Adrenal gland (tissue), 12 donors: Measurements from ENCODE around the gene LHFPL2. TPM values are rescaled to one million over a fixed set of nuclear protein-coding genes. Genes with fewer than 3 reads are reported as not detected.

Source experiments
- DNase-seq, 7 donors: peaks; one replicate each; pipeline ENCODE4 v3.0.0-alpha.2; 2019 to 2020
- H3K27ac ChIP-seq, 5 donors: fragments of 200-600 bp; sonication (generic) in 4 of 5; 1 replicate in 3 of 5; 2 replicates in 2 of 5; pipeline versions ENCODE4 v1.5.1 to v1.8.0; 2016 to 2020; ENCODE audit warnings: mild to moderate bottlenecking in 1 of 5
- H3K27me3 ChIP-seq: fragments of 200-600 bp; 2 replicates; pipeline ENCODE4 v1.8.0; 2021
- H3K36me3 ChIP-seq, 2 donors: fragments of 200-600 bp; replicated peaks in 1 of 2; 1 replicate in 1 of 2; 2 replicates in 1 of 2; pipeline versions ENCODE4 v1.5.1 to v1.8.0; 2018 to 2022
- H3K4me1 ChIP-seq, 2 donors: fragments of 200-600 bp; replicated peaks in 1 of 2; 1 replicate in 1 of 2; 2 replicates in 1 of 2; pipeline versions ENCODE4 v1.5.1 to v1.8.0; 2018 to 2021
- H3K4me3 ChIP-seq, 4 donors: fragments of 200-600 bp; sonication (generic) in 3 of 4; one replicate each; pipeline ENCODE4 v1.5.1; 2016 to 2018
- H3K9me3 ChIP-seq, 3 donors: fragments of 200-600 bp; sonication (generic) in 1 of 3; replicated peaks in 1 of 3; 1 replicate in 2 of 3; 2 replicates in 1 of 3; pipeline versions ENCODE4 v1.5.1 to v1.8.0; 2016 to 2021
- POLR2A ChIP-seq, 2 donors: fragments of 450-650 bp; IDR thresholded peaks; one replicate each; pipeline ENCODE4 v1.6.1; 2017; ENCODE audit warnings: antibody characterized with exemption in 2 of 2, mild to moderate bottlenecking in 2 of 2, moderate library complexity in 1 of 2
- WGBS, 4 donors: extraction: QIAGEN DNeasy Blood & Tissue Kit in 2 of 4; methylation state at CpG; one replicate each; pipeline versions ENCODE4 v1.1.5 to v1.1.7; 2013 to 2017; 5-methylcytosine and 5-hydroxymethylcytosine counted together
- intact Hi-C, 2 donors: fragments of 100-400 bp; cut with DNase I; formaldehyde crosslinking; loops; one replicate each; pipeline versions ENCODE4 v1.14.1 to v1.15.0; 2022 to 2023
- polyA plus RNA-seq, 3 donors: library from polyadenylated mRNA; stranded (reverse); fragments of 200-250 nt in 2 of 3; fragments of 350-450 nt in 1 of 3; fragmentation: Illumina TruSeq in 1 of 3; extraction: RNeasy Lipid Tissue Mini Kit (QIAGEN cat#74804) in 1 of 3; gene quantifications; one replicate each; pipeline ENCODE4 v1.2.3, GENCODE V29; 2013 to 2014
- total RNA-seq, 9 donors: library from RNA; depleted of rRNA in 4 of 9; stranded (reverse); fragments of >200 nt in 4 of 9; fragments of 120-200 nt in 1 of 9; fragmentation: NEBNext Ultra II Directional in 1 of 9; extraction: Animal tissue kit (Norgen Biotek cat#: 25700) in 1 of 9; gene quantifications; one replicate each; pipeline versions ENCODE4 v1.1.0 to v1.2.4, GENCODE V29; 2013 to 2023
- TF ChIP-seq, protein P1 (sequence below), 6 experiments: fragments of 450-650 bp in 4 of 6; fragments of 200-600 bp in 2 of 6; sonication (generic) in 1 of 6; IDR thresholded peaks; 1 replicate in 5 of 6; 2 replicates in 1 of 6; pipeline versions ENCODE4 v1.5.1 to v1.8.0; 2016 to 2021; ENCODE audit warnings: antibody characterized with exemption in 6 of 6, mild to moderate bottlenecking in 2 of 6, moderate library complexity in 1 of 6
- donor health status: healthy with polysubstance abuse.
- donor health status: Bipolar disorder and iron deficiency.
- donor health status: DM: yes; HTN: yes; CAD: no.
- donor health status: DM: no; HTN: no; CAD: no.
- donor health status: DM: no; HTN: no; CAD: no.
- donor health status: DM: yes; HTN: yes; CAD: no.

LHFPL2 gene
- total and polyA plus RNA-seq, 12 donors: 8.0 to 68.4 (median 44.9) TPM

DNA sequence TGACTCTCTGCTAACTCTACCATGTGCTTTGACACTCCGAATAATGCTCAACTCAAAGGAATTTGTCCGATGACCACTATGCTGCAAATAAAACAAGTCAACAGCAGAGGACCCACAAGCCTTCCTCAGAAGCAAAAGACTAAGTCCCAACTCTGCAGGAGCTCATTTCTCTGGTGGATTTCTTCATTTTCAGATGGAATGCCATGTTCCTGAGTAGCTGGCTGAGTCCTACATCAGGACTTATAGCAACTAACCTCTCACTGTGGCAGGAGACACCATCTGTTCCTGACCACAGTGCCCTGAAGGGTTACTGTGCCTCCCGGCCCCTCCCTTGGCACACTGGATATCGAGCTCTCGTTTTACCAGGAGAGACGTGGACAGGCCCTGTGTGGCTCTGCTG, 20.8 kb downstream of the LHFPL2 start:
- DNase-seq: no peak
- 90 to 95% (median 92%) methylated on average over 6 of the region's 6 CpGs for WGBS, 4 donors
- TF ChIP-seq, protein P1, sequence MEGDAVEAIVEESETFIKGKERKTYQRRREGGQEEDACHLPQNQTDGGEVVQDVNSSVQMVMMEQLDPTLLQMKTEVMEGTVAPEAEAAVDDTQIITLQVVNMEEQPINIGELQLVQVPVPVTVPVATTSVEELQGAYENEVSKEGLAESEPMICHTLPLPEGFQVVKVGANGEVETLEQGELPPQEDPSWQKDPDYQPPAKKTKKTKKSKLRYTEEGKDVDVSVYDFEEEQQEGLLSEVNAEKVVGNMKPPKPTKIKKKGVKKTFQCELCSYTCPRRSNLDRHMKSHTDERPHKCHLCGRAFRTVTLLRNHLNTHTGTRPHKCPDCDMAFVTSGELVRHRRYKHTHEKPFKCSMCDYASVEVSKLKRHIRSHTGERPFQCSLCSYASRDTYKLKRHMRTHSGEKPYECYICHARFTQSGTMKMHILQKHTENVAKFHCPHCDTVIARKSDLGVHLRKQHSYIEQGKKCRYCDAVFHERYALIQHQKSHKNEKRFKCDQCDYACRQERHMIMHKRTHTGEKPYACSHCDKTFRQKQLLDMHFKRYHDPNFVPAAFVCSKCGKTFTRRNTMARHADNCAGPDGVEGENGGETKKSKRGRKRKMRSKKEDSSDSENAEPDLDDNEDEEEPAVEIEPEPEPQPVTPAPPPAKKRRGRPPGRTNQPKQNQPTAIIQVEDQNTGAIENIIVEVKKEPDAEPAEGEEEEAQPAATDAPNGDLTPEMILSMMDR (IDR thresholded peaks at IDR 0.05): no peak
- TF ChIP-seq POLR2A (IDR thresholded peaks at IDR 0.05): no peak
- intact Hi-C loops: no loop called here
- Histone ChIP-seq H3K4me3 (no peak overlapping the region), H3K27ac (no peak overlapping the region), H3K36me3 (peaks cover 0 to 21% of the 10 kb centered on the region in 2 donors), H3K9me3 (no peaks in the 10 kb centered on the region), H3K4me1 (peaks cover 13 to 25% of the 10 kb centered on the region in 2 donors), H3K27me3 (no peaks in the 10 kb centered on the region)

GRCh38 chr5:78627175-78627574, 21.4 kb downstream of the LHFPL2 start:
- TF ChIP-seq POLR2A (IDR thresholded peaks at IDR 0.05): no peak
- TF ChIP-seq, protein P1 (IDR thresholded peaks at IDR 0.05): peak in 5 of 6 experiments; percentile 8 to 50 (median 47)
- H3K27ac ChIP-seq: no peak overlapping the region
- peaks cover 0 to 21% of the 10 kb centered on the region in 2 donors for H3K36me3 ChIP-seq
- no peak overlapping the region for H3K4me3 ChIP-seq
- intact Hi-C loops: no loop called here
- no peaks in the 10 kb centered on the region for H3K9me3 ChIP-seq
- WGBS, 4 donors: 81 to 91% (median 88%) methylated on average over 3 of the region's 3 CpGs
- peak in 4 of 7 donors; percentile 33 to 40 (median 37) for DNase-seq
- H3K27me3 ChIP-seq: no peaks in the 10 kb centered on the region
- H3K4me1 ChIP-seq: peaks cover 13 to 25% of the 10 kb centered on the region in 2 donors

- intact Hi-C loops: no loop called here
- H3K27ac ChIP-seq: no peak overlapping the region
- peaks cover 13 to 25% of the 10 kb centered on the region in 2 donors for H3K4me1 ChIP-seq
- H3K9me3 ChIP-seq: no peaks in the 10 kb centered on the region
- 87 to 95% (median 90%) methylated on average over 10 of the region's 10 CpGs for WGBS, 4 donors
- H3K27me3 ChIP-seq: no peaks in the 10 kb centered on the region
- H3K36me3 ChIP-seq: peaks cover 0 to 11% of the 10 kb centered on the region in 2 donors
- TF ChIP-seq POLR2A (IDR thresholded peaks at IDR 0.05): no peak
- TF ChIP-seq, protein P1 (IDR thresholded peaks at IDR 0.05): no peak
- no peak overlapping the region for H3K4me3 ChIP-seq
- DNase-seq: no peak
Measured at GRCh38 chr5:78626009-78626571, 22.5 kb downstream of the LHFPL2 start.

DNA sequence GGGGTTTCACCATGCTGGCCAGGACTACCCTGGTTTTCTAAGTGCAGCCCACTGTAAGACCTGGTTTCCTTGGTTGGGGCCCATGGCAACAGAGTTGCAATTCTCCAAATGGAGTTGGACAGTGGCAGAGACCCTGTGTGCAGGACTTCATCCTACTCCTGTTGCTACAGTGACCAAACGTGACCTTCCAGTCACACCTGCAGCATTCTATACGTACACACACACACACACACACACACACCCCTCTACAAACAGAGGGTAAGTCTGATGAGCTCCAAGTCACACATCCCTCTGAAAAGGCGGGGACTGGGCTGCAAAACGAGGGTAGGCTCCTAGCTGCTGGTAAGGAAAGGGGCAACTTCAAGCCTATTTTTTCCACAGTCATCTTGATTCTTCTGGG, 23.6 kb downstream of the LHFPL2 start:
- Histone ChIP-seq H3K4me3 (no peak overlapping the region), H3K36me3 (peaks cover 0 to 1% of the 10 kb centered on the region in 2 donors), H3K27ac (no peak overlapping the region), H3K9me3 (no peaks in the 10 kb centered on the region), H3K4me1 (peaks cover 13 to 25% of the 10 kb centered on the region in 2 donors), H3K27me3 (no peaks in the 10 kb centered on the region)
- intact Hi-C loops: no loop called here
- no peak for TF ChIP-seq POLR2A (IDR thresholded peaks at IDR 0.05)
- TF ChIP-seq, protein P1 (IDR thresholded peaks at IDR 0.05): no peak
- DNase-seq: no peak
- 92 to 95% (median 93%) methylated on average over 4 of the region's 4 CpGs for WGBS, 4 donors
